Endothelial cell of umbilical vein (primary cell): ENCODE results near the gene ITM2C. TPM values are rescaled to one million over a fixed set of nuclear protein-coding genes. Genes with fewer than 3 reads are reported as not detected.

Source experiments
- BruUV-seq: library from RNA; stranded (reverse); fragments of 400-500 nt; replicated peaks from 2 replicates; lab custom pipeline; 2021; lab: Mats Ljungman, UMichigan
- CTCF ChIA-PET: fragments of 300-600, 350-600 bp; sonication (Branson Sonifier 250); formaldehyde crosslinking; loops from one replicate; lab custom pipeline; 2021; ENCODE audit warnings: antibody characterized with exemption, inconsistent platforms; lab: Charles Lee
- POLR2A ChIA-PET: fragments of 300-600, 350-600 bp; sonication (Branson Sonifier 250); formaldehyde crosslinking; loops from one replicate; lab custom pipeline; 2021; ENCODE audit warnings: antibody characterized with exemption, inconsistent platforms; lab: Charles Lee
- DNase-seq: peaks from one replicate; pipeline ENCODE4 v3.0.0-alpha.2; 2011; ENCODE audit warnings: low read depth, low spot score
- FAIRE-seq: peaks from 2 replicates; lab custom pipeline; 2011; peaks lifted over from hg19 to GRCh38; lab: Jason Lieb, UNC
- H2AFZ ChIP-seq: 2 replicates; pipeline ENCODE4 v1.6.0; 2012; ENCODE audit warnings: low read depth, low read length, control low read depth, inconsistent platforms
- H3K27ac ChIP-seq: 2 replicates; pipeline ENCODE4 v1.5.1; 2011; ENCODE audit warnings: low read depth, mild to moderate bottlenecking, control low read depth, low read length, moderate library complexity; ENCODE audit not compliant: insufficient read depth
- H3K27me3 ChIP-seq, 2 experiments: 2 replicates each; pipeline versions ENCODE4 v1.6.0 to v1.6.1; 2011; ENCODE audit warnings: low read length in 2 of 2, mixed read lengths in 1 of 2; ENCODE audit not compliant: control insufficient read depth in 2 of 2, insufficient read depth in 2 of 2
- H3K36me3 ChIP-seq, 2 experiments: 2 replicates in 1 of 2; 3 replicates in 1 of 2; pipeline ENCODE4 v1.5.1; 2011; ENCODE audit warnings: low read length in 2 of 2, mild to moderate bottlenecking in 1 of 2, moderate library complexity in 1 of 2; ENCODE audit not compliant: control insufficient read depth in 2 of 2, insufficient read depth in 2 of 2; ENCODE audit errors: extremely low read depth in 1 of 2
- H3K4me1 ChIP-seq: 3 replicates; pipeline ENCODE4 v1.5.1; 2011; ENCODE audit warnings: mild to moderate bottlenecking, low read length; ENCODE audit not compliant: control insufficient read depth, insufficient read depth; ENCODE audit errors: extremely low read depth
- H3K4me2 ChIP-seq: 2 replicates; pipeline ENCODE4 v1.6.1; 2011; ENCODE audit warnings: low read length, control low read depth, mixed read lengths; ENCODE audit not compliant: insufficient read depth
- H3K4me3 ChIP-seq, 3 experiments: fragments of 200-600 bp in 1 of 3; sonication (generic), shearing (Covaris generic) in 1 of 3; replicated peaks in 1 of 3; 2 replicates each; pipeline ENCODE4 v1.5.1; 2011 to 2016; ENCODE audit warnings: control low read depth in 3 of 3, low read length in 3 of 3, mild to moderate bottlenecking in 2 of 3, inconsistent platforms in 1 of 3, low read depth in 1 of 3, moderate library complexity in 1 of 3; ENCODE audit not compliant: insufficient read depth in 1 of 3
- H3K79me2 ChIP-seq: 2 replicates; pipeline ENCODE4 v1.6.0; 2012; ENCODE audit warnings: low read length, inconsistent platforms; ENCODE audit not compliant: control insufficient read depth, insufficient read depth
- H3K9ac ChIP-seq: replicated peaks from 2 replicates; pipeline ENCODE3; 2011; ENCODE audit warnings: low read length, control low read depth; ENCODE audit not compliant: insufficient read depth; ENCODE audit errors: extremely low read depth
- H3K9me1 ChIP-seq: replicated peaks from 3 replicates; pipeline ENCODE4 v1.6.0; 2011; ENCODE audit warnings: mild to moderate bottlenecking, low read length; ENCODE audit not compliant: control insufficient read depth, insufficient read depth; ENCODE audit errors: extremely low read depth
- H3K9me3 ChIP-seq: replicated peaks from 2 replicates; pipeline ENCODE4 v1.5.1; 2012; ENCODE audit warnings: low read length, inconsistent platforms; ENCODE audit not compliant: control insufficient read depth, insufficient read depth
- H4K20me1 ChIP-seq: replicated peaks from 2 replicates; pipeline ENCODE3; 2011; ENCODE audit warnings: mild to moderate bottlenecking, low read length; ENCODE audit not compliant: control insufficient read depth, insufficient read depth; ENCODE audit errors: extremely low read depth
- CTCF ChIP-seq, 2 donors: IDR thresholded peaks; 1 replicate in 1 of 2; 2 replicates in 1 of 2; pipeline ENCODE4 v1.5.1; 2011; ENCODE audit warnings: low read length in 2 of 2, mild to moderate bottlenecking in 2 of 2, moderate library complexity in 2 of 2, control low read depth in 1 of 2, inconsistent platforms in 1 of 2, low read depth in 1 of 2; ENCODE audit not compliant: insufficient read depth in 1 of 2; ENCODE audit errors: extremely low read depth in 1 of 2
- EZH2 ChIP-seq: IDR thresholded peaks from 2 replicates; pipeline ENCODE4 v1.6.1; 2012; ENCODE audit warnings: borderline replicate concordance, low read depth, mild to moderate bottlenecking, moderate library complexity, low read length, inconsistent platforms; ENCODE audit not compliant: severe bottlenecking
- FOS ChIP-seq: IDR thresholded peaks from 2 replicates; pipeline ENCODE4 v1.6.1; 2011; ENCODE audit warnings: mild to moderate bottlenecking, low read length, moderate library complexity, borderline replicate concordance; ENCODE audit not compliant: insufficient read depth
- GATA2 ChIP-seq: IDR thresholded peaks from 2 replicates; pipeline ENCODE4 v1.7.0; 2011; ENCODE audit warnings: low read depth, mild to moderate bottlenecking, moderate library complexity, mixed read lengths, low read length; ENCODE audit not compliant: insufficient read length, insufficient read depth
- JUN ChIP-seq: IDR thresholded peaks from 2 replicates; pipeline ENCODE4 v1.6.1; 2011; ENCODE audit warnings: borderline replicate concordance, low read depth; ENCODE audit not compliant: insufficient read length, insufficient read depth
- MAX ChIP-seq: IDR thresholded peaks from 2 replicates; pipeline ENCODE4 v1.6.1; 2011; ENCODE audit not compliant: insufficient read depth, insufficient read length
- MYC ChIP-seq: IDR thresholded peaks from one replicate; pipeline ENCODE4 v1.6.1; 2011; ENCODE audit warnings: mild to moderate bottlenecking, low read depth, low read length
- POLR2A ChIP-seq: IDR thresholded peaks from 2 replicates; pipeline ENCODE4 v1.6.1; 2012; ENCODE audit warnings: low read depth, mild to moderate bottlenecking, control low read depth, low read length
- POLR2AphosphoS5 ChIP-seq: IDR thresholded peaks from 2 replicates; pipeline ENCODE4 v1.6.1; 2012; ENCODE audit warnings: low read depth, mild to moderate bottlenecking, control low read depth, low read length, moderate library complexity; ENCODE audit not compliant: insufficient read depth
- dilution Hi-C: fragments of 300-500 bp; cut with MboI; formaldehyde crosslinking; loops from one replicate; pipeline ENCODE4 v1.15.0; 2019; ENCODE audit warnings: low sequenced_read_pairs; ENCODE audit not compliant: extremely low pct_ligation_motif_present
- intact Hi-C: fragments of 100-400 bp; cut with micrococcal nuclease; formaldehyde crosslinking; loops from one replicate; pipeline ENCODE4 v1.10.0; 2022
- polyA plus RNA-seq, 4 experiments: library from polyadenylated mRNA; depleted of rRNA in 3 of 4; stranded (reverse) in 3 of 4; unstranded in 1 of 4; fragments of >200 nt; gene quantifications; 2 replicates each; pipeline versions ENCODE4 v1.2.1 to v1.2.3, GENCODE V29; 2011 to 2012; ENCODE audit warnings: missing spikeins in 1 of 4
- total RNA-seq: library from RNA; stranded (reverse); gene quantifications from 2 replicates; pipeline ENCODE4 v1.2.3, GENCODE V29; 2021

ITM2C gene
- total and polyA plus RNA-seq, 2 donors (not counting 3 experiments of a cell fraction or from before 2014, with no cell fraction given): 12.0 to 12.1 TPM

- DNase-seq (no peak), FAIRE-seq (no peak)
- Histone ChIP-seq H3K9me3 (no peaks in the 10 kb centered on the region), H3K27me3 (no peaks in the 10 kb centered on the region), H2AFZ (no peak overlapping the region), H3K9ac (no peak overlapping the region), H3K27ac (no peak overlapping the region), H3K4me1 (no peaks in the 10 kb centered on the region), H3K4me3 (no peak overlapping the region), H4K20me1 (no peaks in the 10 kb centered on the region), H3K4me2 (no peak overlapping the region), H3K9me1 (no peaks in the 10 kb centered on the region), H3K36me3 (no peaks in the 10 kb centered on the region), H3K79me2 (no peaks in the 10 kb centered on the region)
- CTCF ChIA-PET: no interaction called here
- dilution Hi-C loops (no loop called here), intact Hi-C loops (no loop called here)
- no TSS peak for BruUV-seq
- no peak for TF ChIP-seq EZH2
- TF ChIP-seq POLR2AphosphoS5: no peak
- no peak for TF ChIP-seq JUN
- TF ChIP-seq FOS: no peak
- TF ChIP-seq POLR2A: no peak
- no peak for TF ChIP-seq MAX
- TF ChIP-seq GATA2: no peak
- TF ChIP-seq CTCF (IDR thresholded peaks at IDR 0.05; ENCODE audit: extremely low read depth in 1 of 2, insufficient read depth in 1 of 2, low read depth in 1 of 2, low read length in 2 of 2): no peak
- no peak for TF ChIP-seq MYC
- POLR2A ChIA-PET: interaction anchor here (0.6 kb wide), 1 partner anchor 18 kb away, joined by 6 read pairs; no protein-coding TSS in a partner anchor
Observed at GRCh38 chr2:230872968-230873660, 8.4 kb downstream of the ITM2C start.
